Muscle of leg (tissue), 11 donors: Measurements from ENCODE around the gene KCTD19. TPM values are rescaled to one million over a fixed set of nuclear protein-coding genes. Genes with fewer than 3 reads are reported as not detected.

Experiments
- DNase-seq: peaks from one replicate; pipeline ENCODE4 v3.0.0; 2013
- H3K27ac ChIP-seq: one replicate; pipeline ENCODE4 v1.5.1; 2013; ENCODE audit warnings: mild to moderate bottlenecking, low read length, control low read depth
- H3K27me3 ChIP-seq: one replicate; pipeline ENCODE4 v1.6.1; 2013; ENCODE audit warnings: low read length; ENCODE audit not compliant: control insufficient read depth, insufficient read depth
- H3K36me3 ChIP-seq: one replicate; pipeline ENCODE4 v1.6.1; 2013; ENCODE audit warnings: low read length; ENCODE audit not compliant: control insufficient read depth, insufficient read depth
- H3K4me1 ChIP-seq: one replicate; pipeline ENCODE4 v1.6.1; 2013; ENCODE audit warnings: low read length; ENCODE audit not compliant: control insufficient read depth, insufficient read depth
- H3K4me3 ChIP-seq: one replicate; pipeline ENCODE4 v1.5.1; 2013; ENCODE audit warnings: low read length, control low read depth
- H3K9me3 ChIP-seq: replicated peaks from 2 replicates; pipeline ENCODE4 v1.6.1; 2013; ENCODE audit warnings: low read depth, low read length; ENCODE audit not compliant: control insufficient read depth
- WGBS: methylation state at CpG from one replicate; pipeline ENCODE4 v1.1.5; 2013; ENCODE audit warnings: missing lambda C conversion rate; ENCODE audit not compliant: insufficient coverage; 5-methylcytosine and 5-hydroxymethylcytosine counted together
- polyA plus RNA-seq, 8 donors: library from polyadenylated mRNA; unstranded; fragments of 120-200 nt; gene quantifications; one replicate each; pipeline versions ENCODE4 v1.2.1 to v1.2.3, GENCODE V29; 2013; ENCODE audit warnings: inconsistent platforms in 1 of 8, low replicate concordance in 1 of 8; ENCODE audit not compliant: insufficient read length in 8 of 8, insufficient read depth in 1 of 8
- total RNA-seq: library from RNA; stranded (reverse); fragments of 120-200 nt; gene quantifications from one replicate; pipeline ENCODE4 v1.2.4, GENCODE V29; 2013

The KCTD19 gene
- total and polyA plus RNA-seq, 9 donors = 0.04 to 0.44 (median 0.23) TPM

- peaks cover 23% of the 10 kb centered on the region for H3K27me3 ChIP-seq
- H3K27ac ChIP-seq = no peak overlapping the region
- 17% methylated on average over 1 of the region's 3 CpGs for WGBS
- H3K4me3 ChIP-seq = no peak overlapping the region
- DNase-seq = no peak
- H3K4me1 ChIP-seq = peaks cover 9% of the 10 kb centered on the region
- H3K36me3 ChIP-seq = no peaks in the 10 kb centered on the region
- no peaks in the 10 kb centered on the region for H3K9me3 ChIP-seq
These were observed 1.2 kb upstream of the KCTD19 start for GRCh38 chr16:67327743-67328142.

GRCh38 chr16:67326115-67326471, 448 bp downstream of the KCTD19 start:
- no peaks in the 10 kb centered on the region for H3K36me3 ChIP-seq
- 43% methylated on average over 11 of the region's 11 CpGs for WGBS
- H3K4me1 ChIP-seq = peaks cover 9% of the 10 kb centered on the region
- DNase-seq = no peak
- peak overlapping the region; percentile 37 for H3K4me3 ChIP-seq
- H3K9me3 ChIP-seq = no peaks in the 10 kb centered on the region
- H3K27ac ChIP-seq = no peak overlapping the region
- peaks cover 26% of the 10 kb centered on the region for H3K27me3 ChIP-seq

- no peak for DNase-seq
- Histone ChIP-seq H3K9me3 (no peaks in the 10 kb centered on the region), H3K36me3 (no peaks in the 10 kb centered on the region), H3K27me3 (peaks cover 10% of the 10 kb centered on the region), H3K27ac (no peak overlapping the region), H3K4me3 (no peak overlapping the region), H3K4me1 (no peaks in the 10 kb centered on the region)
These were observed 8.7 kb downstream of the KCTD19 start for GRCh38 chr16:67317853-67318252.

- no peaks in the 10 kb centered on the region for H3K9me3 ChIP-seq
- no peaks in the 10 kb centered on the region for H3K36me3 ChIP-seq
- no peak overlapping the region for H3K4me3 ChIP-seq
- DNase-seq = peak; percentile 34
- peaks cover 3% of the 10 kb centered on the region for H3K27me3 ChIP-seq
- H3K27ac ChIP-seq = no peak overlapping the region
- no peaks in the 10 kb centered on the region for H3K4me1 ChIP-seq
These were observed 13.8 kb downstream of the KCTD19 start for GRCh38 chr16:67312719-67313118.

GRCh38 chr16:67311607-67312488, 14.7 kb downstream of the KCTD19 start:
- no peaks in the 10 kb centered on the region for H3K4me1 ChIP-seq
- peaks cover 3% of the 10 kb centered on the region for H3K27me3 ChIP-seq
- 29% methylated on average over 2 of the region's 5 CpGs for WGBS
- no peak overlapping the region for H3K4me3 ChIP-seq
- no peaks in the 10 kb centered on the region for H3K36me3 ChIP-seq
- H3K27ac ChIP-seq = no peak overlapping the region
- no peaks in the 10 kb centered on the region for H3K9me3 ChIP-seq
- DNase-seq = peak; percentile 74

GRCh38 chr16:67310561-67310960, 16.0 kb downstream of the KCTD19 start:
- Histone ChIP-seq H3K4me3 (no peak overlapping the region), H3K36me3 (no peaks in the 10 kb centered on the region), H3K4me1 (no peaks in the 10 kb centered on the region), H3K9me3 (no peaks in the 10 kb centered on the region), H3K27ac (no peak overlapping the region), H3K27me3 (no peaks in the 10 kb centered on the region)
- DNase-seq = no peak
- 77% methylated on average over 3 of the region's 3 CpGs for WGBS

GRCh38 chr16:67305216-67306071, 21.1 kb downstream of the KCTD19 start:
- peaks cover 7% of the 10 kb centered on the region for H3K4me1 ChIP-seq
- DNase-seq = no peak
- H3K27me3 ChIP-seq = no peaks in the 10 kb centered on the region
- H3K36me3 ChIP-seq = no peaks in the 10 kb centered on the region
- H3K9me3 ChIP-seq = no peaks in the 10 kb centered on the region
- 85% methylated on average over 9 of the region's 13 CpGs for WGBS
- no peak overlapping the region for H3K27ac ChIP-seq
- no peak overlapping the region for H3K4me3 ChIP-seq

GRCh38 chr16:67304020-67304419, 22.5 kb downstream of the KCTD19 start:
- Histone ChIP-seq H3K36me3 (no peaks in the 10 kb centered on the region), H3K27me3 (no peaks in the 10 kb centered on the region), H3K4me3 (no peak overlapping the region), H3K27ac (no peak overlapping the region), H3K4me1 (peaks cover 7% of the 10 kb centered on the region), H3K9me3 (no peaks in the 10 kb centered on the region)
- DNase-seq = no peak
- 57% methylated on average over 1 of the region's 1 CpG for whole genome bisulfite sequencing

GRCh38 chr16:67302970-67303369, 23.6 kb downstream of the KCTD19 start:
- no peaks in the 10 kb centered on the region for H3K36me3 ChIP-seq
- DNase-seq = no peak
- no peaks in the 10 kb centered on the region for H3K27me3 ChIP-seq
- peaks cover 7% of the 10 kb centered on the region for H3K4me1 ChIP-seq
- WGBS = no CpG with 5 or more reads among the region's 8 CpGs
- H3K27ac ChIP-seq = no peak overlapping the region
- no peak overlapping the region for H3K4me3 ChIP-seq
- no peaks in the 10 kb centered on the region for H3K9me3 ChIP-seq

GRCh38 chr16:67302076-67302475, 24.5 kb downstream of the KCTD19 start:
- DNase-seq = no peak
- Histone ChIP-seq H3K9me3 (no peaks in the 10 kb centered on the region), H3K4me1 (peaks cover 7% of the 10 kb centered on the region), H3K27me3 (no peaks in the 10 kb centered on the region), H3K4me3 (no peak overlapping the region), H3K27ac (no peak overlapping the region), H3K36me3 (no peaks in the 10 kb centered on the region)
- 71% methylated on average over 5 of the region's 7 CpGs for WGBS
